H1 (cell line): Measurements from ENCODE around the gene FGF5. TPM values are rescaled to one million over a fixed set of nuclear protein-coding genes. Genes with fewer than 3 reads are reported as not detected.

Source experiments
- RFX5 ChIP-seq: IDR thresholded peaks from 2 replicates; pipeline ENCODE4 v1.6.1; 2011; ENCODE audit warnings: low read depth, low read length, improper control_type of control experiment, borderline replicate concordance
- SIN3A ChIP-seq, 2 experiments: IDR thresholded peaks in 1 of 2; conservative IDR thresholded peaks in 1 of 2; 2 replicates each; pipeline ENCODE4 v1.6.1; 2011 to 2012; ENCODE audit warnings: low read length in 2 of 2, improper control_type of control experiment in 1 of 2, low read depth in 1 of 2, mild to moderate bottlenecking in 1 of 2
- SP4 ChIP-seq: IDR thresholded peaks from 2 replicates; pipeline ENCODE4 v1.6.1; 2012; ENCODE audit warnings: low read length, inconsistent platforms
- polyA plus RNA-seq, 7 experiments: library from polyadenylated mRNA; depleted of rRNA in 3 of 7; stranded (reverse) in 5 of 7; unstranded in 2 of 7; fragments of >200 nt in 5 of 7; fragments of 200-250 nt in 2 of 7; gene quantifications; 1 replicate in 5 of 7; 2 replicates in 1 of 7; 4 replicates in 1 of 7; pipeline versions ENCODE4 v1.2.1 to v1.2.3, GENCODE V29; 2011 to 2013; ENCODE audit warnings: missing spikeins in 2 of 7, mixed read lengths in 2 of 7
- total RNA-seq: library from RNA; stranded (reverse); fragmentation: NEBNext Ultra II Directional; extraction: Animal tissue kit (Norgen Biotek cat#: 25700); gene quantifications from 2 replicates; pipeline ENCODE4 v1.2.1, GENCODE V29; 2021
- TF ChIP-seq, protein P1 (sequence below): fragments of 300-600 bp; sonication (generic); IDR thresholded peaks from 2 replicates; pipeline ENCODE4 v1.7.1; 2012; ENCODE audit warnings: low read length, moderate library complexity, mild to moderate bottlenecking, inconsistent platforms; ENCODE audit not compliant: insufficient replicate concordance

Gene FGF5
- total and polyA plus RNA-seq, 2 of the 8 experiments (the other 6 are each of a cell fraction or from before 2014, with no cell fraction given), result not detected

DNA sequence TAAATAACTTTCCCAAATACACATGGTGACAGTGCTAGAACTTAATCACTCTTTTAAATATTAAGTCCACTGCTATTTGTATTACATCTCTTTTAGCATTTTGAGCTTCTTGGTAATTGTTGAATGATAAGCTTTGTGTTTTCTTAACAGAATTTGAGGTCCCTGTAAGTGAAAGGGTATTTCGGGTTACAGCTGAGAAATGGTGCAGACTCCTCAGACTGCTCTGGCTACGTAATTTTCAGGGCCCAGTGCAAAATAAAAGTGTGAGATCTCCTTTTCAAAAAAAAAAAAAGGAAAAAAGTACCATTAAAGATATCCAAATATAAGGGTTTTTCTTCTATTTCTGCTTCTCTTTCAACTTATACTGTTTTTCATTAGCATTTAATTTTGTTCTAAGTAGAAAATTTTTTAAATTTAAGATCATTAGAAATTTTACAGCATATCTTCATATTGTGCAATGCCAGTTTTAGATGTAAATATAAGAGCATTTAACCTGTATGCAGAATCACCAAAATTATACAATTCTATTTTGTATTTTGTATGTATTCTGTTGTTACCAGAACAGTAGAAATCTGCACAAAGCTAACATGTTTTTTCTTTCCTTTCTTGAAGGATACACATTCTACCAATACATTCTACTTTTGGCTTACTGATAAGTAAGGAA lies 33.6 kb upstream of the FGF5 start (continued):
- TF ChIP-seq, protein P1, sequence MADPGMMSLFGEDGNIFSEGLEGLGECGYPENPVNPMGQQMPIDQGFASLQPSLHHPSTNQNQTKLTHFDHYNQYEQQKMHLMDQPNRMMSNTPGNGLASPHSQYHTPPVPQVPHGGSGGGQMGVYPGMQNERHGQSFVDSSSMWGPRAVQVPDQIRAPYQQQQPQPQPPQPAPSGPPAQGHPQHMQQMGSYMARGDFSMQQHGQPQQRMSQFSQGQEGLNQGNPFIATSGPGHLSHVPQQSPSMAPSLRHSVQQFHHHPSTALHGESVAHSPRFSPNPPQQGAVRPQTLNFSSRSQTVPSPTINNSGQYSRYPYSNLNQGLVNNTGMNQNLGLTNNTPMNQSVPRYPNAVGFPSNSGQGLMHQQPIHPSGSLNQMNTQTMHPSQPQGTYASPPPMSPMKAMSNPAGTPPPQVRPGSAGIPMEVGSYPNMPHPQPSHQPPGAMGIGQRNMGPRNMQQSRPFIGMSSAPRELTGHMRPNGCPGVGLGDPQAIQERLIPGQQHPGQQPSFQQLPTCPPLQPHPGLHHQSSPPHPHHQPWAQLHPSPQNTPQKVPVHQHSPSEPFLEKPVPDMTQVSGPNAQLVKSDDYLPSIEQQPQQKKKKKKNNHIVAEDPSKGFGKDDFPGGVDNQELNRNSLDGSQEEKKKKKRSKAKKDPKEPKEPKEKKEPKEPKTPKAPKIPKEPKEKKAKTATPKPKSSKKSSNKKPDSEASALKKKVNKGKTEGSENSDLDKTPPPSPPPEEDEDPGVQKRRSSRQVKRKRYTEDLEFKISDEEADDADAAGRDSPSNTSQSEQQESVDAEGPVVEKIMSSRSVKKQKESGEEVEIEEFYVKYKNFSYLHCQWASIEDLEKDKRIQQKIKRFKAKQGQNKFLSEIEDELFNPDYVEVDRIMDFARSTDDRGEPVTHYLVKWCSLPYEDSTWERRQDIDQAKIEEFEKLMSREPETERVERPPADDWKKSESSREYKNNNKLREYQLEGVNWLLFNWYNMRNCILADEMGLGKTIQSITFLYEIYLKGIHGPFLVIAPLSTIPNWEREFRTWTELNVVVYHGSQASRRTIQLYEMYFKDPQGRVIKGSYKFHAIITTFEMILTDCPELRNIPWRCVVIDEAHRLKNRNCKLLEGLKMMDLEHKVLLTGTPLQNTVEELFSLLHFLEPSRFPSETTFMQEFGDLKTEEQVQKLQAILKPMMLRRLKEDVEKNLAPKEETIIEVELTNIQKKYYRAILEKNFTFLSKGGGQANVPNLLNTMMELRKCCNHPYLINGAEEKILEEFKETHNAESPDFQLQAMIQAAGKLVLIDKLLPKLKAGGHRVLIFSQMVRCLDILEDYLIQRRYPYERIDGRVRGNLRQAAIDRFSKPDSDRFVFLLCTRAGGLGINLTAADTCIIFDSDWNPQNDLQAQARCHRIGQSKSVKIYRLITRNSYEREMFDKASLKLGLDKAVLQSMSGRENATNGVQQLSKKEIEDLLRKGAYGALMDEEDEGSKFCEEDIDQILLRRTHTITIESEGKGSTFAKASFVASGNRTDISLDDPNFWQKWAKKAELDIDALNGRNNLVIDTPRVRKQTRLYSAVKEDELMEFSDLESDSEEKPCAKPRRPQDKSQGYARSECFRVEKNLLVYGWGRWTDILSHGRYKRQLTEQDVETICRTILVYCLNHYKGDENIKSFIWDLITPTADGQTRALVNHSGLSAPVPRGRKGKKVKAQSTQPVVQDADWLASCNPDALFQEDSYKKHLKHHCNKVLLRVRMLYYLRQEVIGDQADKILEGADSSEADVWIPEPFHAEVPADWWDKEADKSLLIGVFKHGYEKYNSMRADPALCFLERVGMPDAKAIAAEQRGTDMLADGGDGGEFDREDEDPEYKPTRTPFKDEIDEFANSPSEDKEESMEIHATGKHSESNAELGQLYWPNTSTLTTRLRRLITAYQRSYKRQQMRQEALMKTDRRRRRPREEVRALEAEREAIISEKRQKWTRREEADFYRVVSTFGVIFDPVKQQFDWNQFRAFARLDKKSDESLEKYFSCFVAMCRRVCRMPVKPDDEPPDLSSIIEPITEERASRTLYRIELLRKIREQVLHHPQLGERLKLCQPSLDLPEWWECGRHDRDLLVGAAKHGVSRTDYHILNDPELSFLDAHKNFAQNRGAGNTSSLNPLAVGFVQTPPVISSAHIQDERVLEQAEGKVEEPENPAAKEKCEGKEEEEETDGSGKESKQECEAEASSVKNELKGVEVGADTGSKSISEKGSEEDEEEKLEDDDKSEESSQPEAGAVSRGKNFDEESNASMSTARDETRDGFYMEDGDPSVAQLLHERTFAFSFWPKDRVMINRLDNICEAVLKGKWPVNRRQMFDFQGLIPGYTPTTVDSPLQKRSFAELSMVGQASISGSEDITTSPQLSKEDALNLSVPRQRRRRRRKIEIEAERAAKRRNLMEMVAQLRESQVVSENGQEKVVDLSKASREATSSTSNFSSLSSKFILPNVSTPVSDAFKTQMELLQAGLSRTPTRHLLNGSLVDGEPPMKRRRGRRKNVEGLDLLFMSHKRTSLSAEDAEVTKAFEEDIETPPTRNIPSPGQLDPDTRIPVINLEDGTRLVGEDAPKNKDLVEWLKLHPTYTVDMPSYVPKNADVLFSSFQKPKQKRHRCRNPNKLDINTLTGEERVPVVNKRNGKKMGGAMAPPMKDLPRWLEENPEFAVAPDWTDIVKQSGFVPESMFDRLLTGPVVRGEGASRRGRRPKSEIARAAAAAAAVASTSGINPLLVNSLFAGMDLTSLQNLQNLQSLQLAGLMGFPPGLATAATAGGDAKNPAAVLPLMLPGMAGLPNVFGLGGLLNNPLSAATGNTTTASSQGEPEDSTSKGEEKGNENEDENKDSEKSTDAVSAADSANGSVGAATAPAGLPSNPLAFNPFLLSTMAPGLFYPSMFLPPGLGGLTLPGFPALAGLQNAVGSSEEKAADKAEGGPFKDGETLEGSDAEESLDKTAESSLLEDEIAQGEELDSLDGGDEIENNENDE, result no peak
- TF ChIP-seq RFX5 (no peak), SP4 (no peak), SIN3A (conservative IDR thresholded peaks at IDR 0.05 in 1 of 2, IDR thresholded peaks at IDR 0.05 in 1 of 2; ENCODE audit: low read depth in 1 of 2, low read length in 2 of 2) (no peak)
- TF ChIP-seq, all 59 proteins: peak for 0
